Parathyroid adenoma (tissue), 2 donors: ENCODE results near the gene ITCH.

Experiments
- H2AFZ ChIP-seq: fragments of 300-600 bp; sonication (generic); one replicate; pipeline ENCODE4 v1.7.0; 2017; ENCODE audit warnings: antibody characterized with exemption, mild to moderate bottlenecking
- H3K27ac ChIP-seq: fragments of 300-600 bp; sonication (generic); one replicate; pipeline ENCODE4 v1.7.0; 2017
- H3K27me3 ChIP-seq: fragments of 300-600 bp; sonication (generic); one replicate; pipeline ENCODE4 v1.7.0; 2017; ENCODE audit warnings: low read length; ENCODE audit not compliant: control insufficient read depth, insufficient read depth
- H3K36me3 ChIP-seq: fragments of 300-600 bp; sonication (generic); one replicate; pipeline ENCODE4 v1.7.0; 2017; ENCODE audit warnings: low read length; ENCODE audit not compliant: control insufficient read depth, insufficient read depth
- H3K4me1 ChIP-seq: fragments of 300-600 bp; sonication (generic); one replicate; pipeline ENCODE4 v1.7.0; 2017; ENCODE audit warnings: control low read depth
- H3K4me2 ChIP-seq: fragments of 300-600 bp; sonication (generic); one replicate; pipeline ENCODE4 v1.7.0; 2017; ENCODE audit warnings: low read length
- H3K4me3 ChIP-seq: fragments of 300-600 bp; sonication (generic); one replicate; pipeline ENCODE4 v1.7.0; 2017; ENCODE audit warnings: low read depth, low read length
- H3K79me2 ChIP-seq: fragments of 300-600 bp; sonication (generic); one replicate; pipeline ENCODE4 v1.7.0; 2017; ENCODE audit warnings: control low read depth
- H3K9ac ChIP-seq: fragments of 300-600 bp; sonication (generic); one replicate; pipeline ENCODE4 v1.7.0; 2017; ENCODE audit warnings: mild to moderate bottlenecking
- H3K9me3 ChIP-seq: fragments of 300-600 bp; sonication (generic); one replicate; pipeline ENCODE4 v1.7.0; 2017; ENCODE audit warnings: low read length; ENCODE audit not compliant: control insufficient read depth
- TF ChIP-seq, protein P1 (sequence below): fragments of 300-600 bp; sonication (generic); IDR thresholded peaks from one replicate; pipeline ENCODE4 v1.7.0; 2017; ENCODE audit warnings: antibody characterized with exemption, mild to moderate bottlenecking
- donor health status: primary hyperparathyroidism.

ITCH gene

GRCh38 chr20:34522969-34523871 is 160.1 kb downstream of the ITCH start:
- H3K27ac ChIP-seq, result no peak overlapping the region
- peaks cover 10% of the 10 kb centered on the region for H3K4me1 ChIP-seq
- H3K4me2 ChIP-seq, result no peak overlapping the region
- H3K9me3 ChIP-seq, result no peaks in the 10 kb centered on the region
- TF ChIP-seq, protein P1, sequence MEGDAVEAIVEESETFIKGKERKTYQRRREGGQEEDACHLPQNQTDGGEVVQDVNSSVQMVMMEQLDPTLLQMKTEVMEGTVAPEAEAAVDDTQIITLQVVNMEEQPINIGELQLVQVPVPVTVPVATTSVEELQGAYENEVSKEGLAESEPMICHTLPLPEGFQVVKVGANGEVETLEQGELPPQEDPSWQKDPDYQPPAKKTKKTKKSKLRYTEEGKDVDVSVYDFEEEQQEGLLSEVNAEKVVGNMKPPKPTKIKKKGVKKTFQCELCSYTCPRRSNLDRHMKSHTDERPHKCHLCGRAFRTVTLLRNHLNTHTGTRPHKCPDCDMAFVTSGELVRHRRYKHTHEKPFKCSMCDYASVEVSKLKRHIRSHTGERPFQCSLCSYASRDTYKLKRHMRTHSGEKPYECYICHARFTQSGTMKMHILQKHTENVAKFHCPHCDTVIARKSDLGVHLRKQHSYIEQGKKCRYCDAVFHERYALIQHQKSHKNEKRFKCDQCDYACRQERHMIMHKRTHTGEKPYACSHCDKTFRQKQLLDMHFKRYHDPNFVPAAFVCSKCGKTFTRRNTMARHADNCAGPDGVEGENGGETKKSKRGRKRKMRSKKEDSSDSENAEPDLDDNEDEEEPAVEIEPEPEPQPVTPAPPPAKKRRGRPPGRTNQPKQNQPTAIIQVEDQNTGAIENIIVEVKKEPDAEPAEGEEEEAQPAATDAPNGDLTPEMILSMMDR, result peak; percentile 37
- H2AFZ ChIP-seq, result no peak overlapping the region
- H3K4me3 ChIP-seq, result no peak overlapping the region
- no peak overlapping the region for H3K9ac ChIP-seq
- peaks cover 68% of the 10 kb centered on the region for H3K79me2 ChIP-seq
- no peaks in the 10 kb centered on the region for H3K27me3 ChIP-seq
- no peaks in the 10 kb centered on the region for H3K36me3 ChIP-seq

DNA sequence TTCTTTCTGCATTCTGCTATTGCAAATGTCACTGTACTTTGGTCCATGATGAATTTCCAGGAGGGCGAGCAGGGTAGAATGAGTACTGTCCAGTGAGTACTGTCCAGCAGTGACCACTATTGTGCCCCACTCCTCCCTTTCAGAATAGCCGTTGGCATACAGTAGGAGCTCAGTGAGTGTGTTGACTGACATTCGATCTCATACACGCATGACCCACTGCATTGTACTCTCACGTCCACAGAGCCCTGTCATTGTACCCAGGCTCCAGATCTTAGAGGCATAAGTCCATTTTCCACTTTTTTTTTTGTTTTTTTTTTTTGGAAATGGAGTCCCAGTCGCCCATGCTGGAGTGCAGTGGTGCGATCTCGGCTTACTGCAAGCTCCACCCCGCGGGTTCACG is 161.4 kb downstream of the ITCH start:
- Histone ChIP-seq H3K79me2 (peaks cover 67% of the 10 kb centered on the region), H3K9ac (no peak overlapping the region), H3K9me3 (no peaks in the 10 kb centered on the region), H3K4me2 (no peak overlapping the region), H3K36me3 (no peaks in the 10 kb centered on the region), H3K4me3 (no peak overlapping the region), H2AFZ (no peak overlapping the region), H3K27ac (no peak overlapping the region), H3K27me3 (no peaks in the 10 kb centered on the region), H3K4me1 (peaks cover 10% of the 10 kb centered on the region)
- TF ChIP-seq, protein P1, result no peak

- Histone ChIP-seq H3K79me2 (peaks cover 66% of the 10 kb centered on the region), H3K4me3 (no peak overlapping the region), H3K9me3 (no peaks in the 10 kb centered on the region), H3K9ac (no peak overlapping the region), H3K27me3 (no peaks in the 10 kb centered on the region), H3K27ac (no peak overlapping the region), H3K4me1 (peaks cover 10% of the 10 kb centered on the region), H3K36me3 (no peaks in the 10 kb centered on the region), H2AFZ (no peak overlapping the region), H3K4me2 (no peak overlapping the region)
- TF ChIP-seq, protein P1, result no peak
These were observed 162.3 kb downstream of the ITCH start for GRCh38 chr20:34525342-34525708.

DNA sequence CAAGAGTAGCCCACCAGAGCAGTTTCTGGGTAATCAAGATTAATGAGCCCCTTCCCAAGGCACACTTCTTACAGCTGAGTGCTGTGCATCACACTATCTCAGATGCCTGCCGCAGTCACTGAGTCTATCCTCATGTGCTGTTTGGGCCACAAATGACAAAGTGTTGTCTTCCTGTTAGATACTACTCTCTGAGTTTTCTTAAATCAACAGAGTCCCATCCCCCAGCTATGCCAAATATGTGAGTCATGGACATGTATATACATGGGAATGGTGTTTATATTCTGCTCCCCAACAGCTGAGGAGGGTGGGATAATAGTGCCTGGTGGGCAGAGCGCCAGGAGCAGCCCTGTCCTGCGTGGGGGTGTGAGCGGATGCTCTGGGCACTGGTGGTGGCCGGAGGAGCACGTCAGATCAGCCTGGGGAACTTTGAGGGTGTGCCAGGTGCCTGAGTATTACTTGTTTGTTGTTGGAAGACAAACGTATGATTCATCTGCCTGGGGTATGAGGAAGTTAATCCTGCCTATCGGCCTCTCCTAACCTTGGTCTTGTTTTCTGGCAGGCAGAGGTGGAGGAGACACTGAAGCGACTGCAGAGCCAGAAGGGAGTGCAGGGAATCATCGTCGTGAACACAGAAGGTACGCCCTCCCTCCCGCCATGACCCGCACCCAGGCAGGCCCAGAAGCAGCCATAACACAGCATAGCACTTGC is 162.8 kb downstream of the ITCH start:
- Histone ChIP-seq H3K79me2 (peaks cover 67% of the 10 kb centered on the region), H3K27ac (no peak overlapping the region), H2AFZ (no peak overlapping the region), H3K9ac (no peak overlapping the region), H3K9me3 (no peaks in the 10 kb centered on the region), H3K27me3 (no peaks in the 10 kb centered on the region), H3K4me3 (no peak overlapping the region), H3K4me1 (peaks cover 10% of the 10 kb centered on the region), H3K36me3 (no peaks in the 10 kb centered on the region), H3K4me2 (no peak overlapping the region)
- TF ChIP-seq, protein P1, result no peak
